Tibial nerve (tissue), 4 donors: ENCODE data around the gene RAB3IL1.

Source experiments
- CTCF ChIP-seq, 5 experiments: fragments of 200-600 bp in 3 of 5; fragments of 450-650 bp in 2 of 5; sonication (generic) in 3 of 5; IDR thresholded peaks; one replicate each; pipeline ENCODE4 v1.5.1; 2016 to 2019; ENCODE audit warnings: antibody characterized with exemption in 5 of 5, mild to moderate bottlenecking in 3 of 5, moderate library complexity in 2 of 5
- EP300 ChIP-seq, 2 donors: sonication (generic); formaldehyde crosslinking; IDR thresholded peaks; one replicate each; pipeline ENCODE4 v1.6.1; 2017; ENCODE audit warnings: antibody characterized with exemption in 2 of 2, mild to moderate bottlenecking in 1 of 2
- POLR2A ChIP-seq, 2 donors: fragments of 450-650 bp; IDR thresholded peaks; one replicate each; pipeline ENCODE4 v1.6.1; 2017; ENCODE audit warnings: antibody characterized with exemption in 2 of 2, mild to moderate bottlenecking in 2 of 2, moderate library complexity in 2 of 2

- TF ChIP-seq EP300 (IDR thresholded peaks at IDR 0.05) (no peak), CTCF (IDR thresholded peaks at IDR 0.05) (no peak), POLR2A (IDR thresholded peaks at IDR 0.05) (no peak)
Observed at GRCh38 chr11:61850687-61851086, 66.7 kb downstream of the RAB3IL1 start.
